Endothelial cell of umbilical vein (primary cell): Measurements from ENCODE around the gene DISP3. TPM values are rescaled to one million over a fixed set of nuclear protein-coding genes. Genes with fewer than 3 reads are reported as not detected.

Experiments used
- BruUV-seq: library from RNA; stranded (reverse); fragments of 400-500 nt; replicated peaks from 2 replicates; lab custom pipeline; 2021; lab: Mats Ljungman, UMichigan
- CTCF ChIA-PET: fragments of 300-600, 350-600 bp; sonication (Branson Sonifier 250); formaldehyde crosslinking; loops from one replicate; lab custom pipeline; 2021; ENCODE audit warnings: antibody characterized with exemption, inconsistent platforms; lab: Charles Lee
- POLR2A ChIA-PET: fragments of 300-600, 350-600 bp; sonication (Branson Sonifier 250); formaldehyde crosslinking; loops from one replicate; lab custom pipeline; 2021; ENCODE audit warnings: antibody characterized with exemption, inconsistent platforms; lab: Charles Lee
- DNase-seq: peaks from one replicate; pipeline ENCODE4 v3.0.0-alpha.2; 2011; ENCODE audit warnings: low read depth, low spot score
- FAIRE-seq: peaks from 2 replicates; lab custom pipeline; 2011; peaks lifted over from hg19 to GRCh38; lab: Jason Lieb, UNC
- H2AFZ ChIP-seq: 2 replicates; pipeline ENCODE4 v1.6.0; 2012; ENCODE audit warnings: low read depth, low read length, control low read depth, inconsistent platforms
- H3K27ac ChIP-seq: 2 replicates; pipeline ENCODE4 v1.5.1; 2011; ENCODE audit warnings: low read depth, mild to moderate bottlenecking, control low read depth, low read length, moderate library complexity; ENCODE audit not compliant: insufficient read depth
- H3K27me3 ChIP-seq, 2 experiments: 2 replicates each; pipeline versions ENCODE4 v1.6.0 to v1.6.1; 2011; ENCODE audit warnings: low read length in 2 of 2, mixed read lengths in 1 of 2; ENCODE audit not compliant: control insufficient read depth in 2 of 2, insufficient read depth in 2 of 2
- H3K36me3 ChIP-seq, 2 experiments: 2 replicates in 1 of 2; 3 replicates in 1 of 2; pipeline ENCODE4 v1.5.1; 2011; ENCODE audit warnings: low read length in 2 of 2, mild to moderate bottlenecking in 1 of 2, moderate library complexity in 1 of 2; ENCODE audit not compliant: control insufficient read depth in 2 of 2, insufficient read depth in 2 of 2; ENCODE audit errors: extremely low read depth in 1 of 2
- H3K4me1 ChIP-seq: 3 replicates; pipeline ENCODE4 v1.5.1; 2011; ENCODE audit warnings: mild to moderate bottlenecking, low read length; ENCODE audit not compliant: control insufficient read depth, insufficient read depth; ENCODE audit errors: extremely low read depth
- H3K4me2 ChIP-seq: 2 replicates; pipeline ENCODE4 v1.6.1; 2011; ENCODE audit warnings: low read length, control low read depth, mixed read lengths; ENCODE audit not compliant: insufficient read depth
- H3K4me3 ChIP-seq, 3 experiments: fragments of 200-600 bp in 1 of 3; sonication (generic), shearing (Covaris generic) in 1 of 3; replicated peaks in 1 of 3; 2 replicates each; pipeline ENCODE4 v1.5.1; 2011 to 2016; ENCODE audit warnings: control low read depth in 3 of 3, low read length in 3 of 3, mild to moderate bottlenecking in 2 of 3, inconsistent platforms in 1 of 3, low read depth in 1 of 3, moderate library complexity in 1 of 3; ENCODE audit not compliant: insufficient read depth in 1 of 3
- H3K79me2 ChIP-seq: 2 replicates; pipeline ENCODE4 v1.6.0; 2012; ENCODE audit warnings: low read length, inconsistent platforms; ENCODE audit not compliant: control insufficient read depth, insufficient read depth
- H3K9ac ChIP-seq: replicated peaks from 2 replicates; pipeline ENCODE3; 2011; ENCODE audit warnings: low read length, control low read depth; ENCODE audit not compliant: insufficient read depth; ENCODE audit errors: extremely low read depth
- H3K9me1 ChIP-seq: replicated peaks from 3 replicates; pipeline ENCODE4 v1.6.0; 2011; ENCODE audit warnings: mild to moderate bottlenecking, low read length; ENCODE audit not compliant: control insufficient read depth, insufficient read depth; ENCODE audit errors: extremely low read depth
- H3K9me3 ChIP-seq: replicated peaks from 2 replicates; pipeline ENCODE4 v1.5.1; 2012; ENCODE audit warnings: low read length, inconsistent platforms; ENCODE audit not compliant: control insufficient read depth, insufficient read depth
- H4K20me1 ChIP-seq: replicated peaks from 2 replicates; pipeline ENCODE3; 2011; ENCODE audit warnings: mild to moderate bottlenecking, low read length; ENCODE audit not compliant: control insufficient read depth, insufficient read depth; ENCODE audit errors: extremely low read depth
- CTCF ChIP-seq, 2 donors: IDR thresholded peaks; 1 replicate in 1 of 2; 2 replicates in 1 of 2; pipeline ENCODE4 v1.5.1; 2011; ENCODE audit warnings: low read length in 2 of 2, mild to moderate bottlenecking in 2 of 2, moderate library complexity in 2 of 2, control low read depth in 1 of 2, inconsistent platforms in 1 of 2, low read depth in 1 of 2; ENCODE audit not compliant: insufficient read depth in 1 of 2; ENCODE audit errors: extremely low read depth in 1 of 2
- EZH2 ChIP-seq: IDR thresholded peaks from 2 replicates; pipeline ENCODE4 v1.6.1; 2012; ENCODE audit warnings: borderline replicate concordance, low read depth, mild to moderate bottlenecking, moderate library complexity, low read length, inconsistent platforms; ENCODE audit not compliant: severe bottlenecking
- FOS ChIP-seq: IDR thresholded peaks from 2 replicates; pipeline ENCODE4 v1.6.1; 2011; ENCODE audit warnings: mild to moderate bottlenecking, low read length, moderate library complexity, borderline replicate concordance; ENCODE audit not compliant: insufficient read depth
- GATA2 ChIP-seq: IDR thresholded peaks from 2 replicates; pipeline ENCODE4 v1.7.0; 2011; ENCODE audit warnings: low read depth, mild to moderate bottlenecking, moderate library complexity, mixed read lengths, low read length; ENCODE audit not compliant: insufficient read length, insufficient read depth
- JUN ChIP-seq: IDR thresholded peaks from 2 replicates; pipeline ENCODE4 v1.6.1; 2011; ENCODE audit warnings: borderline replicate concordance, low read depth; ENCODE audit not compliant: insufficient read length, insufficient read depth
- MYC ChIP-seq: IDR thresholded peaks from one replicate; pipeline ENCODE4 v1.6.1; 2011; ENCODE audit warnings: mild to moderate bottlenecking, low read depth, low read length
- POLR2A ChIP-seq: IDR thresholded peaks from 2 replicates; pipeline ENCODE4 v1.6.1; 2012; ENCODE audit warnings: low read depth, mild to moderate bottlenecking, control low read depth, low read length
- POLR2AphosphoS5 ChIP-seq: IDR thresholded peaks from 2 replicates; pipeline ENCODE4 v1.6.1; 2012; ENCODE audit warnings: low read depth, mild to moderate bottlenecking, control low read depth, low read length, moderate library complexity; ENCODE audit not compliant: insufficient read depth
- dilution Hi-C: fragments of 300-500 bp; cut with MboI; formaldehyde crosslinking; loops from one replicate; pipeline ENCODE4 v1.15.0; 2019; ENCODE audit warnings: low sequenced_read_pairs; ENCODE audit not compliant: extremely low pct_ligation_motif_present
- intact Hi-C: fragments of 100-400 bp; cut with micrococcal nuclease; formaldehyde crosslinking; loops from one replicate; pipeline ENCODE4 v1.10.0; 2022
- polyA plus RNA-seq, 4 experiments: library from polyadenylated mRNA; depleted of rRNA in 3 of 4; stranded (reverse) in 3 of 4; unstranded in 1 of 4; fragments of >200 nt; gene quantifications; 2 replicates each; pipeline versions ENCODE4 v1.2.1 to v1.2.3, GENCODE V29; 2011 to 2012; ENCODE audit warnings: missing spikeins in 1 of 4
- total RNA-seq: library from RNA; stranded (reverse); gene quantifications from 2 replicates; pipeline ENCODE4 v1.2.3, GENCODE V29; 2021
- TF ChIP-seq, protein P1 (sequence below): IDR thresholded peaks from 2 replicates; pipeline ENCODE4 v1.6.1; 2011; ENCODE audit not compliant: insufficient read depth, insufficient read length

DISP3 gene
- total and polyA plus RNA-seq, 2 donors (not counting 3 experiments of a cell fraction or from before 2014, with no cell fraction given): 0.26 to 0.49 TPM

GRCh38 chr1:11528611-11529261 is 49.8 kb downstream of the DISP3 start:
- H3K27ac ChIP-seq: no peak overlapping the region
- H3K79me2 ChIP-seq: no peaks in the 10 kb centered on the region
- ChIA-PET POLR2A (interaction anchor here (0.5 kb wide), 1 partner anchor 553 kb away, joined by 5 read pairs; no protein-coding TSS in a partner anchor), CTCF (interaction anchor here (0.6 kb wide), 1 partner anchor 136 kb away, joined by 3 read pairs; no protein-coding TSS in a partner anchor)
- H3K9me3 ChIP-seq: no peaks in the 10 kb centered on the region
- no peak overlapping the region for H3K9ac ChIP-seq
- no peaks in the 10 kb centered on the region for H3K9me1 ChIP-seq
- dilution Hi-C loops: no loop called here
- H2AFZ ChIP-seq: no peak overlapping the region
- no peak overlapping the region for H3K4me3 ChIP-seq
- no TSS peak for BruUV-seq
- intact Hi-C loops: no loop called here
- H4K20me1 ChIP-seq: no peaks in the 10 kb centered on the region
- H3K27me3 ChIP-seq: no peaks in the 10 kb centered on the region
- H3K4me1 ChIP-seq: no peaks in the 10 kb centered on the region
- DNase-seq: no peak
- no peak for TF ChIP-seq GATA2
- no peak for TF ChIP-seq MYC
- no peak for TF ChIP-seq JUN
- no peak for TF ChIP-seq POLR2A
- TF ChIP-seq FOS: no peak
- TF ChIP-seq EZH2: no peak
- TF ChIP-seq, protein P1, sequence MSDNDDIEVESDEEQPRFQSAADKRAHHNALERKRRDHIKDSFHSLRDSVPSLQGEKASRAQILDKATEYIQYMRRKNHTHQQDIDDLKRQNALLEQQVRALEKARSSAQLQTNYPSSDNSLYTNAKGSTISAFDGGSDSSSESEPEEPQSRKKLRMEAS: no peak
- TF ChIP-seq POLR2AphosphoS5: no peak
- no peak for TF ChIP-seq CTCF (IDR thresholded peaks at IDR 0.05; ENCODE audit: extremely low read depth in 1 of 2, insufficient read depth in 1 of 2, low read depth in 1 of 2, low read length in 2 of 2)
- no peak for FAIRE-seq
- no peak overlapping the region for H3K4me2 ChIP-seq
- no peaks in the 10 kb centered on the region for H3K36me3 ChIP-seq
